Occipital lobe (tissue), 2 donors: Measurements from ENCODE around the gene SYNJ2BP. TPM values are rescaled to one million over a fixed set of nuclear protein-coding genes. Genes with fewer than 3 reads are reported as not detected.
"Not testable (repeated sequence)": the region's sequence is repeated elsewhere in the genome, so short reads cannot be mapped to it uniquely, and the experiment has no call there.

ENCODE experiments used
- DNase-seq: peaks from one replicate; lab custom pipeline; 2025; lab: John Stamatoyannopoulos, UW
- total RNA-seq: library from RNA; depleted of rRNA; stranded (reverse); fragments of >200 nt; gene quantifications from one replicate; pipeline ENCODE4 v1.2.3, GENCODE V29; 2014

SYNJ2BP gene, protein sequence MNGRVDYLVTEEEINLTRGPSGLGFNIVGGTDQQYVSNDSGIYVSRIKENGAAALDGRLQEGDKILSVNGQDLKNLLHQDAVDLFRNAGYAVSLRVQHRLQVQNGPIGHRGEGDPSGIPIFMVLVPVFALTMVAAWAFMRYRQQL
- total RNA-seq = 29.8 TPM

DNA sequence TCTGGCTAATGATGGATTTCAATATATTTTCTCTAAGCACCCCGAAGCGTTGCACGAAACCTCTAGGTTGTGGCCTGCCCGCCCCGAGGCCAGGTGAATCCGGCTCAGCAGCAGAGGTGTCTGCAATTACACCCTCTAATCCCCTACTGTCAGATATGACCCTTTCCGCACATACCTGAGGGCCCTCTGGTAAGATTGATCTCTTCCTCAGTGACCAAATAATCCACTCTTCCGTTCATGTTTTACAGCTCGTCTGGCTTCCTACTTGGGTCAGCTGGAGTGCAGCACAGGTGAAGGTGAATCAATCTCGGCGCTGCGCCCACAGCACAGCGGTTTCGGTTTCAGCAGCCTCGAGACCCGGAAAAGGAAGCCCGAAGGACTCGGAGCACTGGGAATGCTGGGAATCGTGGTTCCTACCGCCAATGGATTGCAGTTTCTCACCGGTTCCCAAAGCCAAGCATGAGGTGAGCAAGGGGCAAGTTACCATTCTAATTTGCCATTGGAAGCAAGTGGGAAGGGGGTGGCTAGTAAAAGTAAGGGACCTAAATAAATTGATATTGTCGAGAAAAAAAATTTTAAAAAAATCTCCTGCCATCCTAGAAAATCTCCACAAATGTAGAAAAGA, at the start of gene SYNJ2BP:
Gene SYNJ2BP, minus strand, starts transcription at position 366 of the 625 bp plus-strand sequence. Its CDS starts 127 bp downstream, at position 239.
- peak; percentile 71 for DNase-seq

DNA sequence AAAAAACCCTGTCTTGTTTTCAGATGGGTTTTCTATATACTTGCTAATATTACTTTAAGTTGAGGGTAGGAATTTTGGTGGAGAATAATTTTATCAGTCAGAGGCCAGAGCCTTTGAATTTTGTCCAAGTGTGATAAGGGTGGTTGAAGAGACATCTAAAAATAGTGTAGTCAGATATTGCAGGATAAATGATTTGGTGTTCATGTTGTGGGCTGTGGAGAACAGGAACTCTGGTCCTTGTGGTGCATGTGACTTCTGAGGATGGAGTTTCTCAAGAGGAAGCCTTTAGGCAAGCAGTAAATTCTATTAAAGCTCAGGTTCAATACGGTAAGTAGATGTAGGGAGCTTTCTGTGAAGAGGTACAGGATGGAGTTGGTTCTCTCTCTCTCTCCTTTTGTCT, 37.8 kb upstream of the SYNJ2BP start:
- DNase-seq = no peak

DNA sequence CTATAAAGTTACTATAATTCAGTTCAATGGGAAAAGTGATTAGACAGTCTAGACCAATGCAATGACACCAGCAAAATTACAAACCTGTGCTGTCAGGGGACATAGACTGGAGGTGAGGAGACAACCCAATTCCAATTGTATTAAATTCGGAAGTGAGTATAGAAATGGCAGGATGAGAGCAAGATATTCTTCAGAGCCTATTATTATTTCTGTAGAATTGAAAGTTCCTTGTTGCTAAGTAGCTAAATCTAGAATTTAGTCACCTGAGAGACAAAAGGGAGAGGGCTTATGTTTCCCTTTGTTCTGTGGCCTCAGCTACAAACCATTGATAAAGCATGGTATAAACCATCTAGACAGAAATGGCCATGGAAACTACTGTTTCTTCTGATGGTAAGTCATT, 35.0 kb upstream of the SYNJ2BP start, which contains the start of gene ADAM21:
Gene ADAM21, plus strand, starts transcription at position 301 of the 400 bp plus-strand sequence. CDS start 5,326 bp downstream, outside the sequence.
- DNase-seq = no peak

DNA sequence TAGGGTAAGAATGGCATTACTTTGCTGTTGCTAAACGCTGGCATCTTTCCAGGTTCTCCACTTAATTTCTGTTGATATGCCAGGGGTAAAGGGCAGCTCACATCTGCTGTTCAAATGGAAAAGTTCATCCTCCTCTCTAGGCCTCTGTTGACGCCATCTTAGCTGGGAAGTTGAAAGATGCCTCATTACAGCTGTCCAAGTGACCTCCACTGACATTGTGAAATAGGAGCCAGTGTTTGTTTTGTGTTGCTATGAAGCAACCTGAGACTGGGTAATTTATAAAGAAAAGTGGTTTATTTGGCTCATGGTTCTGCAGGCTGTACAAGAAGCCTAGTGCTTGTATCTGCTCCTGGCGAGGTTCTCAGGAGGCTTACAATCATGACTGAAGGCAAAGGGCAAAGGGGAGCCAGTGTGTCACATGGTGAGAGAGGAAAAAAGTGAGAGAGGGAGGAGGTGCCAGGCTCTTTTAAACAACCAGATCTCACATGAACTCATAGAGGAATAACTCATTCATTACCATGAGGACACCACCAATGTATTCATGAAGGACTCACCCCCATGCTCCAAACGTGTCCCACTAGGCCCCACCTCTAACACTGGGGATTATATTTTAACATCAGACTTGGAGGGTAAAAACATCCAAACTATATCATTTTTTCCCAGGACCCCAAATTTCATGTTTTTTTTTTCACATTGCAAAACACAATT, 31.9 kb upstream of the SYNJ2BP start:
- DNase-seq = no peak

DNA sequence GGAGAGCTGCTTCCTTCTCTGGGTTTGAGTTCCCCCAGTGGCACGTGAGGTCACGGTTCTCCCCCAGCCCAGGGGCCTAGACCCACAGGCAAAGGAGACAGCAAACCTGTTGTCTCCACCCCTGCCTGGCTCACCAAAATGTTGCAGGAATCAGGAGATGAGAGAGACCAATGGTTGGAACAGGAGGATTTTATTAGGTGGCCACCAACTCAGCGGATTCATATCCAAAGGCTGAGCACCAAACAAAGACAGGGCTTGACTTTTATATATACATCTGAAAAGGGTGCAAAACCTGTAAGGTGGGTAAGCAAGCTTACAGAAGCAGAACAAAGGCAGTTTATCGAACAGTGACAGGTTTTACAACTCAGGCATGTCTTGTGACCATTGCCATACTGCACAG, 25.9 kb upstream of the SYNJ2BP start:
- DNase-seq = no peak

DNA sequence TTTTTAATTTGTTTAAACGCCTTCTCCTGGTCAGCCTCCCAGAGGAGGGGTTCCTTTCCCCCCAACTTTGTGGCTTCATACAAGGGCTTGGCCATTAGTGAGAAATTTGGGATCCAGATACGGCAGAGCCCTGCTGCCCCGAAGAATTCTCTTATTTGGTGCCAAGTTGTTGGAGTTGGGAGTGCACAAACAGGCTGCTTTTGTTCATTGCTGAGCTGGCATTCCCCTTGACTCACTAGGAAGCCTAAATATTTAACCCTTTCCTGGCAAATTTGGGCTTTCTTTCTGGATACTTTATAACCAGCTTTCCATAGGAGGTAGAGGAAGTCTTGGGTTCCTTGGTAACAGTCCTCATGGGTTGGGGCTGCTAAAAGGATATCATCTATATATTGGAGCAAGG, 24.8 kb upstream of the SYNJ2BP start:
- no peak for DNase-seq

DNA sequence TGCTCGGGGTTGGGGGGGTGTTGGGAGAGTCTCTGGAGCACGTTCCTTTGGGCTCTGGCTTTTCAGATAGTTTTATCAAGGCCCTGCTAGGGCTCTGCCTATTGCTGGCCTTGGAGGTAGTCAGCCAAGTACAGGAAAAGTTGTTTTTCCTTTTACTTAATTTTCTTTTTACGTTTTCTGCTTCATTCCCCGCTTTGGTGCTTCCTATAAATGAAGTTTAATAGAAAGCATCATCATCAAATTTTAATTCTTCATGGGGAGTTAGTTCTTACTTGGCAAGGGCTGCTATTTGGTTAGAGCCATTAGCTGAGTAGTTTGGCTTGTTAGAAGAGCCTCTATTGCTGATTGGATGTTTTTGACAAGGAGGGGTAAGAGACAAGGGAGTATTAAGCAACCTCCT, 20.0 kb upstream of the SYNJ2BP start:
- no peak for DNase-seq

DNA sequence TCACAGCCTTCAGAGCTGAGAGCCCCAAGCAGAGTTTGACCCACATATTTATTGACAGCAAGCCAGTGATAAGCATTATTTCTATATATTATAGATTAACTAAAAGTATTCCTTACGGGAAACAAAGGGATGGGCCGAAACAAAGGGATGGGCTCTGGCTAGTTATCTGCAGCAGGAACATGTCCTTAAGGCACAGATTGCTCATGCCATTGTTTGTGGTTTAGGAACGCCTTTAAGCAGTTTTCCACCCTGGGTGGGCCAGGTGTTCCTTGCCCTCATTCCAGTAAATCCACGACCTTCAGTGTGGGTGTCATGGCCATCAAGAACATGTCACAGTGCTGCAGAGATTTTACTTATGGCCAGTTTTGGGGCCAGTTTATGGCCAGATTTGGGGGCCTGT, 9.7 kb upstream of the SYNJ2BP start:
- DNase-seq = not testable (repeated sequence)

DNA sequence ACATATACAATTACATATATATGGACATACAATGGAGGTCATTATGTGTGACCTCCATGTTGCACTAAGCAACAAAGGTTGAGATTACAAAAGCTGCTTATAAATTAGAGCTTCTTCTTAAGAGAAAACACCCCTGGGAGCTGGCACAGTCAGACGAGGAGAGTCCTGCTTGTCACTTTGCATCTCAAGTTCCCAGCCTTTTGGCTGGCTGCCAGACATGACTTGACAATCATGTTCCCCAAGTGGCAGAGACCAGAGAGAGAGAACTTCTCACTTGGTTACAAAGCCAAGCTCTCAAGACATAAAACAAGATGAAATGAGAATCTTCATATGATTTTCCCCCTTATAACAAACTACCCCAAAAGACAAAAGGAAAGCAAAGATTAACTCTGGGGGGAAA, 8.5 kb upstream of the SYNJ2BP start:
- no peak for DNase-seq

DNA sequence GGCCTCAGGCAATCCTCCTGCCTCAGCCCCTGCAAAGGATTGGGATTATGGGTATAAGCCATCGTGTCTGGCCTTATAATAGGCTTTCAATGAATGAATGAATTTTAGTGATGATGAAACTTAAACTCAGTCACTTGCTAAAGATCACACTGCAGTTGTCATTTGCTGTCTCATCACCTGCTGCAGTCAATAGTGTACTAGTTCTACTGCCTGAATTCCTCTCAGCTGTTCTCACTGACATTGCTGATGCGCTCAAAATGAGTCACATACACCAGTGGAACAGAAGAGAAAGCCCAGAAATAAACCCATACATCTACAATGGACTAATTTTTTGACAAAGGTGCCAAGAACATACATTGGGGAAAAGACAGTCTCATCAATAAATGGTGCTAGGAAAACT, 5.6 kb upstream of the SYNJ2BP start:
- no peak for DNase-seq

DNA sequence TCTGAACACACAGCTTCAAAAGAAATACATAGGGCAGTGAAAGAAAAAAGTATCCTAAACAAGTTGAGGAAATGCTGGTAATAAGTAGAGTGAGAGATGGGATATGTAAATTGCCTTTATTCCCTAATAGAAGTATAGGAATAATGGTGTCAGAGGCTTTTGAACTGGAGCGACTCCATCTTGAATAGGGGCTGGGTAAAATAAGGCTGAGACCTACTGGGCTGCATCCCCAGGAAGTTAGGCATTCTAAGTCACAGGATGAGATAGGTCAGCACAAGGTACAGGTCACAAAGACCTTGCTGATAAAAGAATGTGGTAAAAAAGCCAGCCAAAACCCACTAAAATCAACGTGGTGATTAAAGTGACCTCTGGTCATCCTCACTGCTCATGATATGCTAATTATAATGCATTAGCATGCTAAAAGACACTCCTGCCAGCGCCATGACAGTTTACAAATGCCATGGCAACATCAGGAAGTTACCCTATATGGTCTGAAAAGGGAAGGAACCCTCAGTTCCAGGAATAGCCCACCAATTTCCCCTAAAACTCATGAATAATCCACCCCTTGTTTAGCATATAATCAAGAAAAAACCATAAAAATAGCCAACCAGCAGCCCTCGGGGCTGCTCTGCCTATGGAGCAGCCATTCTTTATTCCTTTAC, 2.5 kb upstream of the SYNJ2BP start:
- DNase-seq = not testable (repeated sequence)

DNA sequence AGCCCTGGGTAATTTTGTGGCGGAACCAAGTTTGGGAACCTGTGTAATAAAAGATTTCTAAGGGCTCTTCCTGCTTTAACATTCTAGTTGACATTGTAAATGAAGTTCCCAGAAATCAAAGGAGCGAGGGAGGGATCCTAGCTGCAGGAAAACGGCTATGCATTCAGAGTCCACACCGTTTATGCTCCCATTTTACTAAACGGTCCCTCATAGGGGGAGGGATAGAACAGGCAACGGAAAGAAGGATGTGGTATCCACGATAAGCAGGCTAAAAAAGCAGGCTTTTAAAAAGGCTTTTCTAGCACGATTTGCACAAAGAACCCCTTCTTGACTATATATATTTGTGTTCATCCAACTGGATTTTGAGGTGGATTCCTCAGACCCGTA, 559 bp downstream of the SYNJ2BP start:
- no peak for DNase-seq

DNA sequence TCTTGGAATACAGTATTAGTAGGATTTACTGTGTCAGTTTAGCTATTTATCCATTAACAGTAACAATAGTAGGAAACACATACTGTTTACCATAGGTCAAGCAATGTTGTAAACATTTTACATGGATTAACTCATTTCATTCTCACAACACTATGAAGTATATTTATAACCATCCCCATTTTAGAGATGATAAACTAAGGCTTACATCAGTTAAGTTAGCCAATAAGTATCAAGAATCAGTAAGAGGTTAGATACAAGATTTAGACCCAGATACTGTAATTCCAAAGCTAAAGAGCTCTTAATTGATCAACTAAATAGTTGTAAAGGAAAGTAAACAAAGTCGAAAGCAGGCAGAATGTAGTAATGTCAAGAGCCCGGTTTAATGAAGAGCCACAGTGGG, 1.1 kb downstream of the SYNJ2BP start:
- DNase-seq = no peak

DNA sequence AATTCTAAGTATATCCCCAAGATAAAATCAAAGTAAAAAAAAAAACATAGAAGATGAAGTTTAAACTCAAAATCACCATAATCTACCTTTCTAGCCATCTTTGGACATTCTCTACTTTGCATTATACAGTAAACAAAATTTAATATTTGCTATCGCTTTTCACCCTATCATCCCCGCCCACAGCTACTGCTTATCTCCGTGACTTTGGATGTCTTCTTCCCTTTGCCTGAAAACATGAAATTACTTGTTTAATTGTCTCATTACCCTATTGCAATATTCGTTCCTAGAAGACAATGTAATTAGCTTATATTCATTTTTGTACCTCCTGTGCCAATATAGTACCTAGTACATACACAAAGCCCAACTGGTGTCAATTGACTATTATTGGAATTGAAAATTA, 9.3 kb downstream of the SYNJ2BP start:
- no peak for DNase-seq

DNA sequence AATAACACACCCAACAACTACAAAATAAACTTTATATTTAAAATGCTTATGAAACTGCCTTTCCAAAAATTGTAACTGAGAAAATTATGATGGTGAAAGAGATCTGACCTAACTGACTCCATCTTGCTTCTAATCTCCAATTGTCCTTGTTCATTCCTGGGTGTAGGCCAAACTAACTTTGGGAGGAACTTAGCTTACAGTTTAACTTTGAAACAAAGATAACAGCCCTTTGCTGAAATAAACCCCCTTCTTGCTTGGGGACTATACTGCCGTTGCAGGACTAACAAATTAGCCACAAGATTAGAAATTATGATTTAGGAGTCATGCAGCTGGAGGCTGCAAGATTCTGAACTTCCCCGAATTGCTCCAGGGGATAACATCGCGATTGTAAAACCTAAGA, 10.7 kb downstream of the SYNJ2BP start:
- DNase-seq = not testable (repeated sequence)

DNA sequence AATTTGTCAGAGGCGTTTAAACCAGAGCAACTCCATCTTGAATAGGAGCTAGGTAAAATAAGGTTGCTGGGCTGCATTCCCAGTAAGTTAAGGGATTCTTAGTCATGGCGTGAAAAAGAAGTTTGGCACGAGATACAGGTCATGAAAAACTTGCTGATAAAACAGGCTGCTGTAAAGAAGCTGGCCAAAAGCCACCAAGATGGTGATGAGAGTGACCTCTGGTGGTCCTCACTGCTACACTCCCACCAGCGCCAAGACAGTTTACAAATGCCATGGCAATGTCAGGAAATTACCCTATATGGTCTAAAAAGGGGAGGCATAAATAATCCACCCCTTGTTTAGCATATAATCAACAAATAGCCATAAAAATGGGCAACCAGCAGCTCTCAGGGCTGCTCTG, 13.6 kb downstream of the SYNJ2BP start:
- DNase-seq = not testable (repeated sequence)

DNA sequence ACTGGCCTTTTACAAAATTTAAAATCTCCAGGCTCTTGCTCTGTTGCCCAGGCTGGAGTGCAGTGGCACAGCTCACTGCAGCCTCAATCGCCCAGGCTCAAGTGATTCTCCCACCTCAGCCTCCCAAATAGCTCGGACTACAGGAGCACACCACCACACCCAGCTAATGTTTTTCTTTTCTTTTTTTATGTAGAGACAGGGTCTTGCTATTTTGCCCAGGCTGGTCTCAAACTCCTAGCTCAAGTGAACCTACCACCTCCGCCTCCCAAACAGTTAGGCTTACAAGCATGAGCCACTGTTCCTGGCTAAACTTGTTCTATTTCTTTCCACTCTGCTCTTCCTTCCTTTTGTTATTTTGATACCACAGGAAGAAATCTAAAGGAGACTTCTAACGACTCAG, 15.2 kb downstream of the SYNJ2BP start:
- no peak for DNase-seq

DNA sequence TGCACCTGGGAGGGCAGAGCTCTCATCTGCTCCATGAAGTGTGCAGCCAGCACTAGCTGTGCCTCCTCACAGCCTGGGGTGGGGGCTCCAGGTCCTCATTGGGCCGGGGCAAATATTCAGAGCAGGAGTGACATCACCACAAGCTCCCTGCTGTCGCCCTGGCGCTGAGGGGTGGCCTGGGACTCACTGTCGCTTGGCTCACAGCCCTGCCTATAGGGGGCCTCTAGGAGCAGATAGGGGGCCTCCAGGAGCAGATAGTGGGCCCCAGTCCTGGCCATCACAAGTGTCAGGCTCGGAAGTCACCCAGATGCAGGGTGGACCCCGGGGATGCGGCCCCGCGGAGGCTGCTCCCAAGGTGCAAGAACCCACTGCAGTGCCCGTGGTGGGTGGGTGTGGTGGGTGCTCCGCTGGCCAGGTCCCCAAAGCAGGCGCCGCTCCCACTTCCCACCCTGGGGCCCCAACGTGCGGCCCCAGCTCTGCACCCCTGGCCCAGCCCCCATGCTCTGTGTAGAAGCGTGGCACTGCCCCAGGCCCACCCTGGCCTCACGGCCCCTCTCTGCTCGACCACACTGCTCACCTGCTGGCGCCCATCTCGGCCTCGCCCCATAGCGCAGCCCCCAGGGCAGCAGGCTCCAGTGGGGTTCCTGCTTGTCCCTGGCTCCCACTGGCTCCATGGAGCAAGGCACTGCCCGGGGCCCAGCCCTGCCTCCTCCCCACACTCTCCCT, 18.0 kb downstream of the SYNJ2BP start:
- no peak for DNase-seq

DNA sequence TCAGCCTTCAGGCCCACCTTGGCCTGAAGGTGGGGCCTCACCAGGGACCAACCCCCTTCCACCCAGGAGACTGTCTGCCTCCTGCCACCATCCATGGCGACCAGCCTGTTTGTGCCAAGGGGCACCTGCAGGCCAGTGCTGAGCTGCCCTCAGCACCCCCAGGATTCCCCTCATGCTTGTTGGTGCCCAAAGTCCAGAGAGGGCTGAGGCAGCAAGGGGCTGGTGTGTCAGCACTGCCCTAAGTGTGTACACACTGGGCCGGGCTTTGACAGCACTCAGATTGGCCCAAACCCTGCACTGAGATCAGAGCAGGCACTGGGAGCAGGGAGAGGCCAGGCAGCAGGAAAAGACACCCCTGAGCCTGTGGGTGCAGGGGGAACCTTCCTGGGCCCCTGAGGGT, 18.6 kb downstream of the SYNJ2BP start:
- DNase-seq = no peak

DNA sequence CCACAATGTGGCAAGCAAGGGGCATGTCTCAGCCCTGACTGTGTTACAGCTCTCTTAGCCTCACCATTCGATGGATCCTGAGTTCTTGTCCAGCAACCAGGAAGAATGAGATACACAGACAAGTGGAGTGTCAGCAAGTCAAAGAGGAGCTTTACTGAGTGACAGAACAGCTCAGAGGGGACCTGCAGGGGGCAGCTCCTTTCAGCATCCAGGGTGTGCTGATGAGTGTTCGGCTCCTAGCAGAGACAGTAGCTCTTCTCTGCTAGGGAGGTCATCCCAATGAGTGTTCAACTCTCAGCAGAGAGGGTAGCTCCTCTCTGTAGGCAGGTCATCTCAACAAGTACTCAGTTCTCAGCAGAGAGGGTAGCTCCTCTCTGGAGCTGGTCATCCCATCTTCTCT, 19.1 kb downstream of the SYNJ2BP start:
- DNase-seq = no peak

DNA sequence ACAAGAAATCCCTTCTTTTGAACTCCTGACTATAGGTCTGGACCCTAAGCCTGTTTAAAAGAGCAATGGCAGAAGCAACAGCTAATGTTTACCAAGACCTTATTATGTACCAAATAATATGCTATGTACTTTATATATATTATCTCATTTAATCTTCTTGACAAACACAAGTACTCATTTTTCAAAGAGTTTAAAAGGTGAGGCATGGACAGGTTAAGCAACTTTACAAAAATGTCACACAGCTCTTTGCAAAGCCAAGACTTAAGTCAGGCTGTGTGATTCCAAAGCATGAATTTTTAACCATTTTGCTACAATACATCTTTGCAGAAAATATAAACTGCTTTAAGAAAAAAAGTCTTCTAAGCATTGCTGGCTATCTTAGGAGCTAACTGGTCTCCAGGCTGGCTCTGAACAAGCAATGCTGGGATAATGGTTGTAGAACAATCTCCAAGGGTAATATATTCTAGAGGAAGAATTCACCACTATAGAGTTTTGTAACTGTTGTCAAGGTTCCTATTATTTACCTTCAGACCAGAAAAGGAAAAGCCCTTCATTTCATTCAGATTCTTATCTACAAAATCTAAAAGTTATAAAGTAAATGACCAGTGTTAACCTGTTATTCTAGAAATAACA, 22.1 kb downstream of the SYNJ2BP start:
- no peak for DNase-seq
